IMR-90 (cell line): ENCODE data around the gene CYB5D1. TPM values are rescaled to one million over a fixed set of nuclear protein-coding genes. Genes with fewer than 3 reads are reported as not detected.

Experiments used
- ATAC-seq: fragments of 200-7000 bp; cut with Tn5 transposase; 2 replicates; pipeline ENCODE4 v1.9.1; 2020; ENCODE audit warnings: low read depth, mild to moderate bottlenecking, moderate library complexity
- BruUV-seq: library from RNA; stranded (reverse); fragments of 400-500 nt; replicated peaks from 2 replicates; lab custom pipeline; 2021; lab: Mats Ljungman, UMichigan
- CTCF ChIA-PET: fragments of 300-600 bp; formaldehyde crosslinking; extraction: SDS; loops from one replicate; lab custom pipeline; 2021; ENCODE audit warnings: antibody characterized with exemption; lab: Yijun Ruan, JAX
- POLR2A ChIA-PET: fragments of 300-600 bp; sonication (Branson Sonifier 250); formaldehyde crosslinking; loops from one replicate; lab custom pipeline; 2022; ENCODE audit warnings: antibody characterized with exemption; ENCODE audit not compliant: unreplicated experiment; lab: Charles Lee
- DNase-seq: peaks from one replicate; pipeline ENCODE4 v3.0.0; 2013
- H2AFZ ChIP-seq: replicated peaks from 2 replicates; pipeline ENCODE3; 2013; ENCODE audit warnings: low read length, mild to moderate bottlenecking; ENCODE audit not compliant: poor library complexity
- H2AK5ac ChIP-seq: 2 replicates; pipeline ENCODE4 v1.6.1; 2013; ENCODE audit warnings: low read depth, low read length, inconsistent platforms
- H2AK9ac ChIP-seq: replicated peaks from 2 replicates; pipeline ENCODE3; 2013; ENCODE audit warnings: mild to moderate bottlenecking, low read depth, low read length, moderate library complexity; ENCODE audit not compliant: poor library complexity
- H2BK120ac ChIP-seq: 2 replicates; pipeline ENCODE4 v1.6.1; 2013; ENCODE audit warnings: low read depth, low read length, inconsistent platforms
- H2BK15ac ChIP-seq: 3 replicates; pipeline ENCODE4 v1.6.1; 2013; ENCODE audit warnings: low read depth, low read length, inconsistent platforms
- H2BK20ac ChIP-seq: 2 replicates; pipeline ENCODE4 v1.6.1; 2013; ENCODE audit warnings: low read depth, mild to moderate bottlenecking, inconsistent platforms, low read length, moderate library complexity
- H2BK5ac ChIP-seq: 2 replicates; pipeline ENCODE4 v1.6.1; 2013; ENCODE audit warnings: mild to moderate bottlenecking, low read depth, low read length, inconsistent platforms; ENCODE audit not compliant: poor library complexity, severe bottlenecking
- H3K14ac ChIP-seq: replicated peaks from 2 replicates; pipeline ENCODE4 v1.6.1; 2013; ENCODE audit warnings: low read depth, low read length, inconsistent platforms
- H3K18ac ChIP-seq: 2 replicates; pipeline ENCODE4 v1.6.1; 2013; ENCODE audit warnings: low read depth, low read length, control low read depth
- H3K23ac ChIP-seq: 2 replicates; pipeline ENCODE4 v1.6.1; 2013; ENCODE audit warnings: low read depth, low read length, inconsistent platforms
- H3K27ac ChIP-seq: 2 replicates; pipeline ENCODE4 v1.5.1; 2013; ENCODE audit warnings: mild to moderate bottlenecking, control low read depth, low read length; ENCODE audit not compliant: insufficient read depth
- H3K27me3 ChIP-seq: 2 replicates; pipeline ENCODE4 v1.6.1; 2013; ENCODE audit warnings: low read length; ENCODE audit not compliant: control insufficient read depth, insufficient read depth
- H3K36me3 ChIP-seq: 2 replicates; pipeline ENCODE4 v1.6.1; 2013; ENCODE audit warnings: low read length, mixed read lengths; ENCODE audit not compliant: control insufficient read depth, insufficient read depth
- H3K4ac ChIP-seq: 2 replicates; pipeline ENCODE4 v1.6.1; 2013; ENCODE audit warnings: low read depth, low read length, inconsistent platforms
- H3K4me1 ChIP-seq: 2 replicates; pipeline ENCODE4 v1.6.1; 2013; ENCODE audit warnings: low read length, mixed read lengths; ENCODE audit not compliant: control insufficient read depth, insufficient read depth
- H3K4me2 ChIP-seq: 2 replicates; pipeline ENCODE4 v1.6.1; 2013; ENCODE audit warnings: low read depth, mild to moderate bottlenecking, control low read depth, low read length, moderate library complexity
- H3K4me3 ChIP-seq: 2 replicates; pipeline ENCODE4 v1.5.1; 2013; ENCODE audit warnings: low read depth, mild to moderate bottlenecking, control low read depth, low read length, moderate library complexity; ENCODE audit not compliant: insufficient read depth
- H3K56ac ChIP-seq: 2 replicates; pipeline ENCODE4 v1.6.1; 2013; ENCODE audit warnings: low read length, inconsistent platforms; ENCODE audit not compliant: insufficient read depth; ENCODE audit errors: extremely low read depth
- H3K79me1 ChIP-seq, 2 experiments: 2 replicates each; pipeline ENCODE4 v1.6.1; 2013; ENCODE audit warnings: low read length in 2 of 2, inconsistent platforms in 1 of 2, low read depth in 1 of 2
- H3K9ac ChIP-seq: 2 replicates; pipeline ENCODE4 v1.6.1; 2013; ENCODE audit warnings: low read depth, low read length, control low read depth
- H3K9me1 ChIP-seq: 2 replicates; pipeline ENCODE4 v1.6.1; 2013; ENCODE audit warnings: low read length, inconsistent platforms; ENCODE audit not compliant: insufficient read depth
- H3K9me3 ChIP-seq: 2 replicates; pipeline ENCODE4 v1.6.1; 2013; ENCODE audit warnings: low read length; ENCODE audit not compliant: control insufficient read depth, insufficient read depth
- H4K20me1 ChIP-seq: 2 replicates; pipeline ENCODE4 v1.6.1; 2013; ENCODE audit warnings: low read length, inconsistent platforms; ENCODE audit not compliant: insufficient read depth
- H4K5ac ChIP-seq: 2 replicates; pipeline ENCODE4 v1.6.1; 2013; ENCODE audit warnings: mild to moderate bottlenecking, low read depth, low read length, control low read depth
- H4K8ac ChIP-seq, 2 experiments: 2 replicates each; pipeline ENCODE4 v1.6.1; 2013; ENCODE audit warnings: low read depth in 2 of 2, low read length in 2 of 2, control low read depth in 1 of 2, inconsistent platforms in 1 of 2
- H4K91ac ChIP-seq: 2 replicates; pipeline ENCODE4 v1.6.1; 2013; ENCODE audit warnings: low read depth, low read length, inconsistent platforms; ENCODE audit not compliant: insufficient read depth
- CEBPB ChIP-seq: IDR thresholded peaks from 2 replicates; pipeline ENCODE4 v1.6.1; 2012; ENCODE audit warnings: low read depth, low read length, improper control_type of control experiment
- MAZ ChIP-seq: IDR thresholded peaks from 2 replicates; pipeline ENCODE4 v1.6.1; 2012; ENCODE audit warnings: low read depth, mild to moderate bottlenecking, low read length, improper control_type of control experiment, moderate library complexity, borderline replicate concordance
- RFX5 ChIP-seq: IDR thresholded peaks from 2 replicates; pipeline ENCODE4 v1.8.0; 2012; ENCODE audit warnings: low read depth, mild to moderate bottlenecking, low read length, moderate library complexity
- WGBS, 2 experiments: methylation state at CpG; one replicate each; pipeline versions ENCODE4 v1.1.5 to v1.1.7; 2013; ENCODE audit warnings: missing lambda C conversion rate in 2 of 2; ENCODE audit not compliant: insufficient read length in 1 of 2; ENCODE audit errors: extremely low coverage in 2 of 2; 5-methylcytosine and 5-hydroxymethylcytosine counted together
- dilution Hi-C: fragments of 300-500 bp; cut with HindIII; formaldehyde crosslinking; loops from one replicate; pipeline ENCODE4 v1.14.3; 2018; ENCODE audit warnings: low sequenced_read_pairs; ENCODE audit not compliant: unreplicated experiment
- in situ Hi-C: fragments of 300-500 bp; cut with MboI; formaldehyde crosslinking; loops from 3 replicates; pipeline ENCODE4 v1.14.3; 2019; ENCODE audit warnings: low sequenced_read_pairs, inconsistent platforms, mixed read lengths
- intact Hi-C: fragments of 100-400 bp; cut with micrococcal nuclease; formaldehyde crosslinking; loops from 2 replicates; pipeline ENCODE4 v1.10.0; 2022
- polyA plus RNA-seq, 3 experiments: library from polyadenylated mRNA; depleted of rRNA; stranded (reverse); fragments of >200 nt; gene quantifications; 2 replicates each; pipeline ENCODE4 v1.2.3, GENCODE V29; 2012; ENCODE audit warnings: low replicate concordance in 1 of 3
- total RNA-seq: library from RNA; depleted of rRNA; stranded (reverse); fragments of >200 nt; gene quantifications from 2 replicates; pipeline ENCODE4 v1.2.3, GENCODE V29; 2012

CYB5D1 gene
- total and polyA plus RNA-seq, 2 of the 4 experiments (the other 2 are of a cell fraction) = 8.8 to 10.8 TPM

- Histone ChIP-seq H3K23ac (peak overlapping the region; percentile 96), H2BK120ac (peak overlapping the region; percentile 87), H3K9ac (peak overlapping the region; percentile 99), H3K36me3 (peaks cover 13% of the 10 kb centered on the region), H3K9me1 (peaks cover 12% of the 10 kb centered on the region), H3K27ac (peak overlapping the region; percentile 100), H3K79me1 (peaks cover 11 to 59% of the 10 kb centered on the region in 2 experiments), H3K4me2 (peak overlapping the region; percentile 99), H2AK5ac (peak overlapping the region; percentile 98), H3K56ac (peak overlapping the region; percentile 87), H2BK20ac (no peak overlapping the region), H2BK5ac (peak overlapping the region; percentile 98), H4K91ac (peak overlapping the region; percentile 91), H3K4me1 (peaks cover 28% of the 10 kb centered on the region), H3K27me3 (no peaks in the 10 kb centered on the region), H3K4ac (peak overlapping the region; percentile 99), H2BK15ac (no peak overlapping the region; the same call in 2 of the 3 replicates), H4K20me1 (peaks cover 14% of the 10 kb centered on the region), H4K5ac (peak overlapping the region; percentile 92), H3K9me3 (no peaks in the 10 kb centered on the region), H3K14ac (peak overlapping the region; percentile 98), H4K8ac (peak overlapping the region; percentile 36 to 78; a peak in 3 of 4 replicates), H2AK9ac (peak overlapping the region; percentile 100), H2AFZ (peak overlapping the region; percentile 86), H3K4me3 (peak overlapping the region; percentile 98), H3K18ac (peak overlapping the region; percentile 93)
- intact Hi-C loops = no loop called here
- WGBS, 2 experiments = 0% methylated on average over 18 of the region's 64 CpGs; no CpG with 5 or more reads in 1 of the 2 experiments
- POLR2A ChIA-PET = no interaction called here
- TF ChIP-seq CEBPB = no peak
- 0 out of 2 replicates have a peak, but pooled peaks have one; percentile 16 for TF ChIP-seq MAZ
- TF ChIP-seq RFX5 = no peak
- CTCF ChIA-PET = interaction anchor here (0.6 kb wide), 2 partner anchors 22 to 23 kb away, joined by 3 to 4 read pairs; no protein-coding TSS in a partner anchor
- DNase-seq (peak; percentile 14), ATAC-seq (peak; percentile 2; the same call in 1 of the 2 replicates)
- dilution Hi-C loops = no loop called here
- BruUV-seq = no TSS peak
- in situ Hi-C loops = no loop called here
These were observed 27.8 kb downstream of the CYB5D1 start for GRCh38 chr17:7885367-7886226.
